ENCODE results near the gene FAM187B. TPM values are rescaled to one million over a fixed set of nuclear protein-coding genes. Genes with fewer than 3 reads are reported as not detected.

FAM187B gene
- total and polyA plus RNA-seq, 2 experiments from 2014 or later: 0.23 TPM; not detected in 1

DNA sequence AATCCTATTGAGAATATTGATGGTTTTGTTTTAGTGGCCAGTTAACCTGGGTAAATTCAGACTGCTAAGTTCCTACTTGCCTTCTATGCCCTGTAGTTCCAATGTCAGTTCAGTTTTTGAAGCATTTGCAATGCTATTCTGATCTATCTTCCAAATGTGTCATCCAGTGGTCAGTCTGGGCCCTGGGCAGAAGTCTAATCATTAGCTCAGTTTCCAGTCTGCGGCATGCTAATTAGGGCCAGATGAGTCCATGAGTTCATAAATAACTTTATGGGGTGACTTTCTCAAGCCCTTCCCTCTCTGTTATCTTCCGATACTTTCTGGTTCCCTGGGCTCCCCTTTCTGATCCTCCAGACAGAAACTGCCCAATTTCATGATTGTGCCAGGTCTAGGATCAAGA lies 32.7 kb downstream of the FAM187B start (continued):
- TF ChIP-seq, protein P1, sequence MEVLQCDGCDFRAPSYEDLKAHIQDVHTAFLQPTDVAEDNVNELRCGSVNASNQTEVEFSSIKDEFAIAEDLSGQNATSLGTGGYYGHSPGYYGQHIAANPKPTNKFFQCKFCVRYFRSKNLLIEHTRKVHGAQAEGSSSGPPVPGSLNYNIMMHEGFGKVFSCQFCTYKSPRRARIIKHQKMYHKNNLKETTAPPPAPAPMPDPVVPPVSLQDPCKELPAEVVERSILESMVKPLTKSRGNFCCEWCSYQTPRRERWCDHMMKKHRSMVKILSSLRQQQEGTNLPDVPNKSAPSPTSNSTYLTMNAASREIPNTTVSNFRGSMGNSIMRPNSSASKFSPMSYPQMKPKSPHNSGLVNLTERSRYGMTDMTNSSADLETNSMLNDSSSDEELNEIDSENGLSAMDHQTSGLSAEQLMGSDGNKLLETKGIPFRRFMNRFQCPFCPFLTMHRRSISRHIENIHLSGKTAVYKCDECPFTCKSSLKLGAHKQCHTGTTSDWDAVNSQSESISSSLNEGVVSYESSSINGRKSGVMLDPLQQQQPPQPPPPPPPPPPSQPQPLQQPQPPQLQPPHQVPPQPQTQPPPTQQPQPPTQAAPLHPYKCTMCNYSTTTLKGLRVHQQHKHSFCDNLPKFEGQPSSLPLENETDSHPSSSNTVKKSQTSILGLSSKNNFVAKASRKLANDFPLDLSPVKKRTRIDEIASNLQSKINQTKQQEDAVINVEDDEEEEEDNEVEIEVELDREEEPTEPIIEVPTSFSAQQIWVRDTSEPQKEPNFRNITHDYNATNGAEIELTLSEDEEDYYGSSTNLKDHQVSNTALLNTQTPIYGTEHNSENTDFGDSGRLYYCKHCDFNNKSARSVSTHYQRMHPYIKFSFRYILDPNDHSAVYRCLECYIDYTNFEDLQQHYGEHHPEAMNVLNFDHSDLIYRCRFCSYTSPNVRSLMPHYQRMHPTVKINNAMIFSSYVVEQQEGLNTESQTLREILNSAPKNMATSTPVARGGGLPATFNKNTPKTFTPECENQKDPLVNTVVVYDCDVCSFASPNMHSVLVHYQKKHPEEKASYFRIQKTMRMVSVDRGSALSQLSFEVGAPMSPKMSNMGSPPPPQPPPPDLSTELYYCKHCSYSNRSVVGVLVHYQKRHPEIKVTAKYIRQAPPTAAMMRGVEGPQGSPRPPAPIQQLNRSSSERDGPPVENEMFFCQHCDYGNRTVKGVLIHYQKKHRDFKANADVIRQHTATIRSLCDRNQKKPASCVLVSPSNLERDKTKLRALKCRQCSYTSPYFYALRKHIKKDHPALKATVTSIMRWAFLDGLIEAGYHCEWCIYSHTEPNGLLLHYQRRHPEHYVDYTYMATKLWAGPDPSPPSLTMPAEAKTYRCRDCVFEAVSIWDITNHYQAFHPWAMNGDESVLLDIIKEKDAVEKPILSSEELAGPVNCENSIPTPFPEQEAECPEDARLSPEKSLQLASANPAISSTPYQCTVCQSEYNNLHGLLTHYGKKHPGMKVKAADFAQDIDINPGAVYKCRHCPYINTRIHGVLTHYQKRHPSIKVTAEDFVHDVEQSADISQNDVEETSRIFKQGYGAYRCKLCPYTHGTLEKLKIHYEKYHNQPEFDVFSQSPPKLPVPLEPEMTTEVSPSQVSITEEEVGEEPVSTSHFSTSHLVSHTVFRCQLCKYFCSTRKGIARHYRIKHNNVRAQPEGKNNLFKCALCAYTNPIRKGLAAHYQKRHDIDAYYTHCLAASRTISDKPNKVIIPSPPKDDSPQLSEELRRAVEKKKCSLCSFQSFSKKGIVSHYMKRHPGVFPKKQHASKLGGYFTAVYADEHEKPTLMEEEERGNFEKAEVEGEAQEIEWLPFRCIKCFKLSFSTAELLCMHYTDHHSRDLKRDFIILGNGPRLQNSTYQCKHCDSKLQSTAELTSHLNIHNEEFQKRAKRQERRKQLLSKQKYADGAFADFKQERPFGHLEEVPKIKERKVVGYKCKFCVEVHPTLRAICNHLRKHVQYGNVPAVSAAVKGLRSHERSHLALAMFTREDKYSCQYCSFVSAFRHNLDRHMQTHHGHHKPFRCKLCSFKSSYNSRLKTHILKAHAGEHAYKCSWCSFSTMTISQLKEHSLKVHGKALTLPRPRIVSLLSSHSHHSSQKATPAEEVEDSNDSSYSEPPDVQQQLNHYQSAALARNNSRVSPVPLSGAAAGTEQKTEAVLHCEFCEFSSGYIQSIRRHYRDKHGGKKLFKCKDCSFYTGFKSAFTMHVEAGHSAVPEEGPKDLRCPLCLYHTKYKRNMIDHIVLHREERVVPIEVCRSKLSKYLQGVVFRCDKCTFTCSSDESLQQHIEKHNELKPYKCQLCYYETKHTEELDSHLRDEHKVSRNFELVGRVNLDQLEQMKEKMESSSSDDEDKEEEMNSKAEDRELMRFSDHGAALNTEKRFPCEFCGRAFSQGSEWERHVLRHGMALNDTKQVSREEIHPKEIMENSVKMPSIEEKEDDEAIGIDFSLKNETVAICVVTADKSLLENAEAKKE (CRISPR knock-in tag; IDR thresholded peaks at IDR 0.05): no peak
- no peak for TF ChIP-seq ZNF331 (CRISPR knock-in tag; IDR thresholded peaks at IDR 0.05; ENCODE audit: low read depth)
- TF ChIP-seq NANOG (IDR thresholded peaks at IDR 0.05; ENCODE audit: borderline replicate concordance): no peak
- TF ChIP-seq EZH2phosphoT487 (IDR thresholded peaks at IDR 0.05; ENCODE audit: unreplicated experiment): no peak
- TF ChIP-seq CREB1 (CRISPR knock-in tag; IDR thresholded peaks at IDR 0.05; ENCODE audit: low read depth): no peak

GRCh38 chr19:35194012-35194984 lies 34.2 kb downstream of the FAM187B start:
- ATAC-seq: no peak
- Histone ChIP-seq H2AFZ (peak overlapping the region; percentile 40), H3K4me2 (no peak overlapping the region), H3K27me3 (ENCODE audit: insufficient read depth) (no peaks in the 10 kb centered on the region), H3F3A (replicated peaks; ENCODE audit: low read depth) (no peaks in the 10 kb centered on the region), H3K79me2 (replicated peaks; ENCODE audit: insufficient read depth) (no peaks in the 10 kb centered on the region), H3K4me3 (no peak overlapping the region), H4K20me1 (replicated peaks; ENCODE audit: insufficient read depth) (no peaks in the 10 kb centered on the region), H3K4me1 (ENCODE audit: insufficient read depth) (no peaks in the 10 kb centered on the region), H3K27ac (ENCODE audit: low read depth) (no peak overlapping the region), H3K9me2 (ENCODE audit: insufficient read depth) (no peaks in the 10 kb centered on the region), H3K36me3 (ENCODE audit: insufficient read depth) (no peaks in the 10 kb centered on the region)
- Mint-ChIP-seq H3K4me3 (no peak overlapping the region), H3K27me3 (ENCODE audit: insufficient read depth, low read depth, poor library complexity) (peaks cover 1% of the 10 kb centered on the region), H3K27ac (no peak overlapping the region), H3K4me1 (peaks cover 5% of the 10 kb centered on the region; the same call in 2 of the 3 replicates), H3K9me3 (0 out of 3 replicates have a peak, but pooled peaks cover 3% of the 10 kb centered on the region), H3K36me3 (ENCODE audit: low read depth) (no peaks in the 10 kb centered on the region)
- TF ChIP-seq, protein P2, sequence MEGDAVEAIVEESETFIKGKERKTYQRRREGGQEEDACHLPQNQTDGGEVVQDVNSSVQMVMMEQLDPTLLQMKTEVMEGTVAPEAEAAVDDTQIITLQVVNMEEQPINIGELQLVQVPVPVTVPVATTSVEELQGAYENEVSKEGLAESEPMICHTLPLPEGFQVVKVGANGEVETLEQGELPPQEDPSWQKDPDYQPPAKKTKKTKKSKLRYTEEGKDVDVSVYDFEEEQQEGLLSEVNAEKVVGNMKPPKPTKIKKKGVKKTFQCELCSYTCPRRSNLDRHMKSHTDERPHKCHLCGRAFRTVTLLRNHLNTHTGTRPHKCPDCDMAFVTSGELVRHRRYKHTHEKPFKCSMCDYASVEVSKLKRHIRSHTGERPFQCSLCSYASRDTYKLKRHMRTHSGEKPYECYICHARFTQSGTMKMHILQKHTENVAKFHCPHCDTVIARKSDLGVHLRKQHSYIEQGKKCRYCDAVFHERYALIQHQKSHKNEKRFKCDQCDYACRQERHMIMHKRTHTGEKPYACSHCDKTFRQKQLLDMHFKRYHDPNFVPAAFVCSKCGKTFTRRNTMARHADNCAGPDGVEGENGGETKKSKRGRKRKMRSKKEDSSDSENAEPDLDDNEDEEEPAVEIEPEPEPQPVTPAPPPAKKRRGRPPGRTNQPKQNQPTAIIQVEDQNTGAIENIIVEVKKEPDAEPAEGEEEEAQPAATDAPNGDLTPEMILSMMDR (conservative IDR thresholded peaks at IDR 0.05; ENCODE audit: low read depth in 2 of 2): peak in 1 of 2 experiments; percentile 39; a peak in 2 of 4 replicates
- no peak for TF ChIP-seq JUNB (IDR thresholded peaks at IDR 0.05; ENCODE audit: unreplicated experiment)
- no peak for DNase-seq (ENCODE audit: low spot score)
